Retinal pigment epithelial cell (primary cell): ENCODE measurements around the gene HCST.
A peak's percentile ranks its signal among the peaks of the same experiment; 100 is the strongest.
"Not testable (repeated sequence)": the region's sequence is repeated elsewhere in the genome, so short reads cannot be mapped to it uniquely, and the experiment has no call there.

ENCODE experiments used
- DNase-seq: peaks from one replicate; pipeline ENCODE4 v3.0.0-alpha.2; 2010; ENCODE audit warnings: low read depth
- H3K4me3 ChIP-seq: 2 replicates; pipeline ENCODE4 v1.5.1; 2011; ENCODE audit warnings: mild to moderate bottlenecking, low read length, control low read depth, moderate library complexity
- TF ChIP-seq, protein P1 (sequence below): conservative IDR thresholded peaks from 2 replicates; pipeline ENCODE4 v1.5.1; 2011; ENCODE audit warnings: low read depth, low read length, control low read depth, inconsistent platforms

Gene HCST

GRCh38 chr19:35889370-35890112 is 12.8 kb upstream of the HCST start:
- no peak for DNase-seq
- TF ChIP-seq, protein P1, sequence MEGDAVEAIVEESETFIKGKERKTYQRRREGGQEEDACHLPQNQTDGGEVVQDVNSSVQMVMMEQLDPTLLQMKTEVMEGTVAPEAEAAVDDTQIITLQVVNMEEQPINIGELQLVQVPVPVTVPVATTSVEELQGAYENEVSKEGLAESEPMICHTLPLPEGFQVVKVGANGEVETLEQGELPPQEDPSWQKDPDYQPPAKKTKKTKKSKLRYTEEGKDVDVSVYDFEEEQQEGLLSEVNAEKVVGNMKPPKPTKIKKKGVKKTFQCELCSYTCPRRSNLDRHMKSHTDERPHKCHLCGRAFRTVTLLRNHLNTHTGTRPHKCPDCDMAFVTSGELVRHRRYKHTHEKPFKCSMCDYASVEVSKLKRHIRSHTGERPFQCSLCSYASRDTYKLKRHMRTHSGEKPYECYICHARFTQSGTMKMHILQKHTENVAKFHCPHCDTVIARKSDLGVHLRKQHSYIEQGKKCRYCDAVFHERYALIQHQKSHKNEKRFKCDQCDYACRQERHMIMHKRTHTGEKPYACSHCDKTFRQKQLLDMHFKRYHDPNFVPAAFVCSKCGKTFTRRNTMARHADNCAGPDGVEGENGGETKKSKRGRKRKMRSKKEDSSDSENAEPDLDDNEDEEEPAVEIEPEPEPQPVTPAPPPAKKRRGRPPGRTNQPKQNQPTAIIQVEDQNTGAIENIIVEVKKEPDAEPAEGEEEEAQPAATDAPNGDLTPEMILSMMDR: no peak

GRCh38 chr19:35890113-35890650 is 12.1 kb upstream of the HCST start:
- no peak overlapping the region for H3K4me3 ChIP-seq
- DNase-seq: no peak
- TF ChIP-seq, protein P1: no peak

More at GRCh38 chr19:35889370-35890112, 12.8 kb upstream of the HCST start:
- H3K4me3 ChIP-seq: no peak overlapping the region

DNA sequence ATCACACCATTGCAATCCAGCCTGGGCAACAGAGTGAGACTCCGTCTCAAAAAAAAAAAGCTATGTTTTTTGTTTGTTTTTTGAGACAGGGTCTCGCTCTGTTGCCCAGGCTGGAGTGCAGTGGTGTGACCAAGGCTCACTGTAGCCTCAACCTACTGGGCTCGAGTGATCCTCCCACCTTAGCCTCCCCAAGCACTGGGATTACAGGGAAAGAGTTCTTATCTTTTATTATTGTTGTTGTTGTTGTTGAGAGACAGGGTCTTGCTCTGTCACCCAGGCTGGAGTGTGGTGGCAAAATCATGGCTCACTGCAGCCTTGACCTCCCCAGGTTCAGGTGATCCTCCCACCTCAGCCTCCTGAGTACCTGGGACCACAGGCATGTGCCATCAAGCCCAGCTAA is 10.5 kb upstream of the HCST start:
- DNase-seq, H3K4me3 ChIP-seq: not testable (repeated sequence)

DNA sequence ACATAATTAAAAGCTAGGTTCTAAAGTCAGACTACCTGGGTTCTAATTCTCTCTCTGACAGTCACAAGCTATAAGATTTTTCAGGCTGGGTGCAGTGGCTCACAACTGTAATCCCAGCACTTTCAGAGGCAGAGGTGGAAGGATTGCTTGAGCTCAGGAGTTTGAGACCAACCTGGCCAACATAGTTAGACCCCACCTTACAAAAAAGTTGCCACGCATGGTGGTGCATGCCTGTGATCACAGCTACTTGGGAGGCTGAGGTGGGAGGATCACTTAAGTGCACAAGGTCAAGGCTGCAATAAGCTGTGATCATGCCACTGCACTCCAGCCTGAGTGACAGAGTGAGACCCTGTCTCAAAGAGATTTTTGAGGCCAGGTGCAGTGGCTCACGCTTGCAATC is 8.0 kb upstream of the HCST start:
- H3K4me3 ChIP-seq: no peak overlapping the region
- DNase-seq: no peak
- TF ChIP-seq, protein P1: no peak

DNA sequence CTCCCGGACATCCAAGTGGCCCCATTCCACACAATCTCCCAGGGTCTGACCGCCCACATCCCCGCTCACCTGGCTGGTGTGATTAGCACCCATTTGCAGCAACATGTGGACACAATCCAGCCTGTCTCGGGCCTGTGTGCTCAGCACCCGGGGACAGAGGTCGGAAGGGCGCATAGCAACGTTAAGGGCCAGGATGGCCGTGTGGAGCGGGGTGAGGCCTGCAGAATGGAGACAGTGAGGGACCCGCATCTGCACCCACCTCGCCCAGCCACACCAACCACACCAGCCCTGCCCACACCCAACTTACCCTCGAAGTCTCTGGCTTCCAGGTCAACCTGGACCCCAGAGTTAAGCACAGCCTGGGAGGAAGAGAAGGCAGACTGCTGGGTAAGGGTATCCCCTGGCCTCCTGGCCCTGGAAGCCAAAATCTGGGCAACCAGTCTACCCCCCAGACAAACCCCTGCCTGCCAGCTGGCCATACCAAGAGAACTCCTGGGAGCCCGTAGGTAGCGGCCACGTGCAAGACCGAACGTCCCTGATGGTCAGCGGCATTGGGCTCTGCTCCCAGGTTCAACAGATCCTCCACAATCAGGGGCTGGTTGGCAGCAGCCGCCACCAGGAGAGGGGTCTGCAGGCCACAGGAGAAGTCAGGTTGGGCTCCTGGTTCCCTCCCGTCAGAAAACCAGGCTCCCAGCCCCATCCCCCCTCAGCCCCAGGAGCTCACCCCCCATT is 6.3 kb upstream of the HCST start:
- TF ChIP-seq, protein P1: no peak
- no peak for DNase-seq
- H3K4me3 ChIP-seq: no peak overlapping the region

- TF ChIP-seq, protein P1: no peak
- no peak for DNase-seq
- no peak overlapping the region for H3K4me3 ChIP-seq
These were observed 5.7 kb upstream of the HCST start for GRCh38 chr19:35896643-35897040.

DNA sequence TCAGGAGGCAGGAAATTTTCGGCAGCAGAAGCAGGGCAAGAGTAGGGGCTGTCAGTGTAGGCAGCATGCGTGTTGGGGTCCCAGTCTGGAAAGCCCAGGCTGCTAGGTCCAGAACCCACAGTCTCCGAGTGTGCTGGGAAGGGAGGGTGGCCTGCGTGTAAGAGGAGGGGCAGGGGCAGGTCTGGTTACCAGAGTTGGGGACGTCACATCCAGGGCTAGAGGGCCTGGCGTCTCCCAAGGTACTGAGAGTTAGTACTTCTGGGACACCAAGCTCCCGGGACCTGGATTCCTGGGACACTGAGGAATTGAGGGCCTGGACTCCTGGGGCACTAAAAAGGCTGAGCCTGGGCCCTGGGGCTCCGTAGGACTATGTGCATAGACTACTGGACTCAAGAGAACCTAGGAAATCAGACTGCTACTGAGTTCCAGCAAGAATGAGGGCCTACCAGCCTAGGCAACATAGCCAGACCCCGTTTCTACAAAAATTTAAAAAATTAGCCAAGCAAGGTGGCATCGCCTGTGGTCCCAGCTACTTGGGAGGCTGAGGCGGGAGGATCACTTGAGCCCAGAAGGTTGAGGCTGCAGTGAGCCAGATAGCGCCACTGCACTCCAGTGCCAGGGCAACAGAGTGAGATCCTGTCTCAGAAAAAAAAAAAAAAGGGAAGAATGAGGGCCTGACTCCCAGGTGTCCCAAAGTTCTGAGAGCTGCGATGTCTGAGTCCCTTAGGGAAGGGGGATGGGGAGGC is 4.5 kb upstream of the HCST start:
- DNase-seq: no peak
- peak overlapping the region; percentile 70 for H3K4me3 ChIP-seq
- TF ChIP-seq, protein P1: no peak
